Stimulated activated naive CD8-positive, alpha-beta T cell treated with anti-CD3 and anti-CD28 coated beads, Interleukin-15, amount 100 ng/mL, for 72 hours (primary cell): Measurements from ENCODE around the gene SYT12.
A peak's percentile ranks its signal among the peaks of the same experiment; 100 is the strongest.

Source experiments
- ATAC-seq: fragments of 150-1000 bp; cut with Tn5 transposase; 2 replicates; pipeline ENCODE4 v1.10.0; 2021; ENCODE audit warnings: mild to moderate bottlenecking, moderate library complexity
- DNase-seq, 2 donors: peaks; one replicate each; pipeline ENCODE4 v3.0.0; 2021 to 2022
- H3K27ac Mint-ChIP-seq, 2 donors: one replicate each; pipeline ENCODE4 v1.8.0; 2022; ENCODE audit warnings: mild to moderate bottlenecking in 2 of 2, mixed read lengths in 2 of 2, moderate library complexity in 2 of 2
- H3K27me3 Mint-ChIP-seq: one replicate; pipeline ENCODE4 v1.8.0; 2022; ENCODE audit warnings: mixed read lengths
- H3K4me1 Mint-ChIP-seq: one replicate; pipeline ENCODE4 v1.8.0; 2022; ENCODE audit warnings: mild to moderate bottlenecking, mixed read lengths
- H3K4me3 Mint-ChIP-seq, 2 donors: one replicate each; pipeline ENCODE4 v1.8.0; 2022; ENCODE audit warnings: mild to moderate bottlenecking in 2 of 2, mixed read lengths in 2 of 2, moderate library complexity in 1 of 2
- H3K9me3 Mint-ChIP-seq, 2 donors: one replicate each; pipeline ENCODE4 v1.8.0; 2022; ENCODE audit warnings: mixed read lengths in 2 of 2

The SYT12 gene

GRCh38 chr11:67054836-67055523 lies 32.0 kb downstream of the SYT12 start:
- DNase-seq (peak in 1 of 2 donors; percentile 21), ATAC-seq (peak; percentile 22)
- peaks cover 18% of the 10 kb centered on the region for H3K4me1 Mint-ChIP-seq
- no peaks in the 10 kb centered on the region for H3K9me3 Mint-ChIP-seq
- peak overlapping the region in 1 of 2 donors; percentile 18 for H3K4me3 Mint-ChIP-seq
- no peak overlapping the region for H3K27ac Mint-ChIP-seq
- H3K27me3 Mint-ChIP-seq, result peaks cover 50% of the 10 kb centered on the region

GRCh38 chr11:67055812-67056211 lies 32.9 kb downstream of the SYT12 start:
- Mint-ChIP-seq H3K9me3 (no peaks in the 10 kb centered on the region), H3K27ac (peak overlapping the region in 1 of 2 donors; percentile 95), H3K27me3 (peaks cover 47% of the 10 kb centered on the region), H3K4me1 (peaks cover 18% of the 10 kb centered on the region), H3K4me3 (peak overlapping the region; percentile 86 to 93)
- no peak for ATAC-seq
- no peak for DNase-seq

GRCh38 chr11:67056267-67057204 lies 33.6 kb downstream of the SYT12 start, which contains the start of gene RHOD:
Gene RHOD, plus strand, starts transcription at chr11:67056847. Its CDS starts 56 bp downstream, at chr11:67056903.
- H3K27ac Mint-ChIP-seq, result peak within 1 kb of the TSS in 1 of 2 donors; percentile 95
- H3K4me3 Mint-ChIP-seq, result peak within 1 kb of the TSS; percentile 86 to 93
- peaks cover 18% of the 10 kb centered on the region for H3K4me1 Mint-ChIP-seq
- ATAC-seq (peak; percentile 78), DNase-seq (peak; percentile 33 to 39)
- H3K27me3 Mint-ChIP-seq, result peaks cover 40% of the 10 kb centered on the region
- no peaks in the 10 kb centered on the region for H3K9me3 Mint-ChIP-seq

- H3K4me3 Mint-ChIP-seq, result peak overlapping the region; percentile 26 to 37
- ATAC-seq, result no peak
- no peak for DNase-seq
- no peaks in the 10 kb centered on the region for H3K9me3 Mint-ChIP-seq
- H3K27me3 Mint-ChIP-seq, result peaks cover 33% of the 10 kb centered on the region
- H3K27ac Mint-ChIP-seq, result no peak overlapping the region
- peaks cover 18% of the 10 kb centered on the region for H3K4me1 Mint-ChIP-seq
These were observed 34.3 kb downstream of the SYT12 start for GRCh38 chr11:67057205-67057672.

DNA sequence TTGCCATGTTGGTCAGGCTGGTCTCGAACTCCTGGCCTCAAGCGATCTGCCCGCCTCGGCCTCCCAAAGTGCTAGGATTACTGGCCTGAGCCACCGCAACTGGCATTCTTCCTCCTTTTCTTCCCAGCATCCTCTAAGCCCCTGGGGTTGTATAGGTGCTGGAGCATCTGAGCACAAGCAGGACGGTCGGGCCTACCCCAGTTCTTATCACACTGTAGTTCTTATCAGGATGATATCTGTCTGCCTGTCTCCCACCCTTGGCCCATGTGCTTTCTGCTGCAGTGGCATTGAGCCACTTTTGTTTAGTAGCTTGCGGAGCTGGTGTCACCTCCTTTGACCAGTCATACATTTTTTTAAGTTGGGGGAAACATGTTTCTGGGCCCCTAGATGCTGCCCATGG lies 35.6 kb downstream of the SYT12 start:
- H3K4me3 Mint-ChIP-seq, result no peak overlapping the region
- DNase-seq, result no peak
- H3K9me3 Mint-ChIP-seq, result no peaks in the 10 kb centered on the region
- H3K4me1 Mint-ChIP-seq, result peaks cover 18% of the 10 kb centered on the region
- ATAC-seq, result no peak
- H3K27me3 Mint-ChIP-seq, result peaks cover 20% of the 10 kb centered on the region
- H3K27ac Mint-ChIP-seq, result no peak overlapping the region

DNA sequence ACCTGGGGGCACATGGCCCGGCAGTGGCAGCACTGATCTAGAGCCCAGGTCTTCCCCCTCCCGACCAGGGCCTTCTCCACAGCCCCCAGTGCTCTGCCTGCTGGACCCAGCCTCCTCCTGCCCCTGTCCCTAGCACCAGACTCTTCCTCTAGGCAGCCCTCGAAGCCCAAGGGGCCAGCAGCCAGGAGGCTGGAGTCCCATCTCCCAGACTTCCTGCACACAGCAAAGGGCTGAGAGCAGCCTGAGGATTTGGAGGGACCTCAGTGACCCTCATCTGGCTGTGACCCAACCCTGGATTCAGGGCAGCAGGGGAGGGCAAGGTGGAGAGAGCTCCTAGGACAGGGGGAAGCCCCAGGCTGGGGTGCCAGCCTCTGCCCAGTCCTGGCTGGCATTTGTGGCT lies 36.7 kb downstream of the SYT12 start:
- peaks cover 19% of the 10 kb centered on the region for H3K27me3 Mint-ChIP-seq
- no peaks in the 10 kb centered on the region for H3K9me3 Mint-ChIP-seq
- no peak overlapping the region for H3K27ac Mint-ChIP-seq
- no peak for DNase-seq
- H3K4me1 Mint-ChIP-seq, result peaks cover 18% of the 10 kb centered on the region
- no peak for ATAC-seq
- no peak overlapping the region for H3K4me3 Mint-ChIP-seq

GRCh38 chr11:67060111-67060522 lies 37.2 kb downstream of the SYT12 start:
- Mint-ChIP-seq H3K27me3 (peaks cover 15% of the 10 kb centered on the region), H3K27ac (peak overlapping the region in 1 of 2 donors; percentile 66), H3K9me3 (no peaks in the 10 kb centered on the region), H3K4me1 (peaks cover 16% of the 10 kb centered on the region), H3K4me3 (no peak overlapping the region)
- DNase-seq, result no peak
- ATAC-seq, result no peak

DNA sequence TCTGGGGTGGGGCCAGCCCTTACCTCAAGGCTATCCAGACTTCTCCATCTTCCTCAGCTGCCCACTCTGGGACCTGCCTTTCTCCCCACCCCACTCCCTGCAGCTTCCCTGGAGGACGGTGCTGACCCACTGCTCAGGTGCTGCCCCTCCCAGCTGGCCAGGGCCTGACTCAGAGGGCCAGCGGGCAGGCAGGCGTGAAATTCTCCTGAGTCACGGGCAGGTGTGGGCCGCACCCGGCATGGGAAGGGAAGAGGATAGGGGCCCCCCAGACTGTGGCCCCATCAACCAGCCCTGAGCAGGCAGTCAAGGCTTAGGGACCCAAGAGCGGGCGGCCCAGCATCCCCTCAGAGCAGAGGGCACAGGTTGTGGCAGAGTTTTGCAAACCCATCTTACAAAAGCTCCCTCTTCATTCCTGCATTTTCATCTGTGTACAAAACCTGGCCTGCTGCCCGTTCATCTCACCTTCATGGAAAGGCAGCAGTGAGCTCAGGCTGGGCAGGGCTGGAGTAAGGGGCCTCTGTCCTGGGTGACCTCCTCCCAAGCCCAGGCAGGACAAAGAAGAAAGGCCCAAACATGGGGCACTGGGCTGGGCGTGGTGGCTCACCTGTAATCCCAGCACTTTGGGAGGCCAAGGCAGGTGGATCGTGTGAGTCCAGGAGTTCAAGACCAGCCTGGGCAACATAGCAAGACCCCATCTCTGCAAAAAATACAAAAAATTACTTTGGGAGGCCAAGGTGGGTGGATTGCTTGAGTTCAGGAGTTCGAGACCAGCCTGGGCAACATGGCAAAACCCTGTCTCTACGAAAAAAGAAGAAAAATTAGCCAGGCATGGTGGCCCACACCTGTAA lies 39.8 kb downstream of the SYT12 start:
- Mint-ChIP-seq H3K4me3 (no peak overlapping the region), H3K27ac (no peak overlapping the region), H3K9me3 (no peaks in the 10 kb centered on the region), H3K27me3 (no peaks in the 10 kb centered on the region), H3K4me1 (no peaks in the 10 kb centered on the region)
- DNase-seq, result no peak
- peak; percentile 9 for ATAC-seq

GRCh38 chr11:67066333-67066709 lies 43.4 kb downstream of the SYT12 start:
- H3K27me3 Mint-ChIP-seq, result peaks cover 12% of the 10 kb centered on the region
- DNase-seq, result no peak
- peaks cover under 1% of the 10 kb centered on the region for H3K4me1 Mint-ChIP-seq
- no peak overlapping the region for H3K4me3 Mint-ChIP-seq
- H3K27ac Mint-ChIP-seq, result no peak overlapping the region
- H3K9me3 Mint-ChIP-seq, result no peaks in the 10 kb centered on the region
- no peak for ATAC-seq

DNA sequence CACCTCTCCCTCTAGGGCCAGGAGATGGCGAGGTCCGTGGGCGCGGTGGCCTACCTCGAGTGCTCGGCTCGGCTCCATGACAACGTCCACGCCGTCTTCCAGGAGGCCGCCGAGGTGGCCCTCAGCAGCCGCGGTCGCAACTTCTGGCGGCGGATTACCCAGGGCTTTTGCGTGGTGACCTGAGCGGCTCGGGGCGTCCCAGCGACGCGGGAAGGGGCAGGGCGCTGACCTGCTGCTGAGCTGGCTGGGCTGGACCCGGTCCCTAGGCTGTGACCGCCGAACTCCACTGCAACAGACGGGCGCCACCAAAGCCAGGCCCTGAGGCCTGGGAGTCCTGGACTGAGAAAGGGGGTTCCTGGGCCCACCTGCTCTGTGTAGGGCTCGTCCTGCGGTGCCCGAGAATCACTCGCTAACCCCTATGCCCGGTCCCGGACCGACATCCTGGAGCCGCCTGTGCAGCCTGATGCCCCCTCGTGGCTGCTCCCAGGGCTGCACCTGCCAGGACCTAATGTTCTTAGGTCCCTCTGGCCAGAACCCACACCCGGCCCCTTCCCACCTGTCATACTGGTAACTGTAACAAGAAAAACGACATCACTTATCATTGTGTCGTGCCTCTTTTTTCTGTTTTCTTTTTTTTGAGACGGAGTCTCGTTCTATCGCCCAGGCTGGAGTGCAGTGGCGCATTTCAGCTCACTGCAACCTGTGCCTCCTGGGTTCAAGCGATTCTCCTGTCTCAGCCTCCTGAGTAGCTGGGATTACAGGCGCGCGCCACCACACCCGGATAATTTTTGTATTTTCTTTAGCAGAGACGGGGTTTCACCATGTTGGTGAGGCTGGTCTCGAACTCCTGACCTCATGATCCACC lies 48.7 kb downstream of the SYT12 start:
- H3K4me3 Mint-ChIP-seq, result peak overlapping the region; percentile 58 to 74
- DNase-seq, result peak; percentile 72 to 77
- peaks cover 7% of the 10 kb centered on the region for H3K4me1 Mint-ChIP-seq
- H3K27me3 Mint-ChIP-seq, result peaks cover 24% of the 10 kb centered on the region
- H3K27ac Mint-ChIP-seq, result no peak overlapping the region
- ATAC-seq, result peak; percentile 95
- no peaks in the 10 kb centered on the region for H3K9me3 Mint-ChIP-seq

DNA sequence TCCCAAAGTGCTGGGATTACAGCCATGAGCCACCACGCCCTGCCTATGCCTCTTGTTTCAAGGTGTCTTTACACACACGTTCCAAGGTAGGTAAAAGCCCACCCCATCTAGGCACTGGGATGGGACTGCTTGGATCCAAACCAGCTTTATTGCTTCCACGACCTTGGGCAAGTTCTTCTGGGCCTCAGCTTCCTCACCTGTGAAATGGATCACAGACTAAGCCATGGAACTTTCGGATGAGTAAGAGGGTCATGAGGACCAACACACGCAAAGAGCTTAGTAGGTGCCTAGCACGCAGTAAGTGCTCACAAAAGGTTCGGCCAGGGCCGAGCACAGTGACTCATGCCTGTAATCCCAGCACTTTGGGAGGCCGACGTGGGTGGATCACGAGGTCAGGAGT lies 49.4 kb downstream of the SYT12 start:
- Mint-ChIP-seq H3K27ac (no peak overlapping the region), H3K9me3 (no peaks in the 10 kb centered on the region), H3K4me1 (peaks cover 7% of the 10 kb centered on the region), H3K4me3 (no peak overlapping the region), H3K27me3 (peaks cover 24% of the 10 kb centered on the region)
- ATAC-seq (no peak), DNase-seq (no peak)

GRCh38 chr11:67073908-67074307 lies 51.0 kb downstream of the SYT12 start:
- no peak for ATAC-seq
- H3K27ac Mint-ChIP-seq, result no peak overlapping the region
- H3K4me1 Mint-ChIP-seq, result peaks cover 14% of the 10 kb centered on the region
- DNase-seq, result no peak
- no peak overlapping the region for H3K4me3 Mint-ChIP-seq
- no peaks in the 10 kb centered on the region for H3K9me3 Mint-ChIP-seq
- H3K27me3 Mint-ChIP-seq, result peaks cover 24% of the 10 kb centered on the region

DNA sequence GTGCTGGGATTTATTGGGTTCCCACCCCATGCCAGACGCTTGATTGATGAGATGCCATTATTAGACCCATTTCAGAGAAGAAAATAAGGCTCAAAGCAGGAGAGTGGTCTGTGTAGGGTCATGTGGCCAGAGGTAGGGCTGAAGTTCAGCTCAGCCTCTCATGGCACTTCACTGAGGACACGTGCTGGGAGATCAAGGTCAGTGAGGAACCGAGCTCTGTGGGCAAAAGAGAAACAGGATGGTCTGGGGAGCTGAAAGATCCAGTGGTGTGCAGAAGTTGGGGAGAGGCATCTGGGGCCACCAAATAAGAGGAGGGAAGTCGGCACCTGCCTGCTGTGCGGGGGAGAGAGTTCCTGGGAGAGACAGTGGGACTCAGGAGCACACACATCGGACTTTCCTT lies 53.3 kb downstream of the SYT12 start:
- Mint-ChIP-seq H3K9me3 (no peaks in the 10 kb centered on the region), H3K27me3 (peaks cover 13% of the 10 kb centered on the region), H3K27ac (no peak overlapping the region), H3K4me3 (no peak overlapping the region), H3K4me1 (peaks cover 20% of the 10 kb centered on the region)
- ATAC-seq (no peak), DNase-seq (no peak)

DNA sequence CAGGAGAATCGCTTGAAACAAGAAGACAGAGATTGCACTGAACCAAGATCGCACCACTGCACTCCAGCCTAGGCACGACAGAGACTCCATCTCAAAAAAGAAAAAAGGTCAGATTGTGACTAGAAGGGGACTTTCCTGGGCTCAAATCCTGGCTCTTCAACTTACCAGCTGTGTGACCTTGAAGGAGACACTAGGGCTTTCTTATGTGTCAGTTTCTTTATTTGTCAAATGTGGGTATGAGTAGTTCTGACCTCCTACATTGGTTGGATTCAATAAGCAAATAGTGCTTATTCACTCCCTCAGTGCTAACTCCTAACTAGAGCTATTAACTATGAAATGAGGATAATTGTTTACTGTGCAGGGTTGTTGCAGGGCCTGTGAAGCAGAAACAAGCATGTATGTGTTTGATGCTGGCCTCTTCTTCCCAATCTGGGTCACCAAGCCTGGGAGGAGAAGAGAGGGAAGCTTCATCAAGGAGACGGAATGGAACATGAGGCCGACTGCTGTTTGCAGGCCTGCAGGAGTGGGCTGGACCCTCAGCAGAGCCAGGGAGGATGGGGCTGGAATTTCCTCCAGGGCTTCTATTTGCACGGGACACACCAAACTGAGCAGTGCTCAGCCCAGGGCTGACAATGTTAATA lies 56.3 kb downstream of the SYT12 start:
- DNase-seq (no peak), ATAC-seq (peak; percentile 51)
- peaks cover 27% of the 10 kb centered on the region for H3K4me1 Mint-ChIP-seq
- H3K27me3 Mint-ChIP-seq, result peaks cover 25% of the 10 kb centered on the region
- no peaks in the 10 kb centered on the region for H3K9me3 Mint-ChIP-seq
- H3K4me3 Mint-ChIP-seq, result no peak overlapping the region
- peak overlapping the region in 1 of 2 donors; percentile 49 for H3K27ac Mint-ChIP-seq
